ENCODE measurements around the gene MAGI1. TPM values are rescaled to one million over a fixed set of nuclear protein-coding genes. Genes with fewer than 3 reads are reported as not detected.

MAGI1 gene
- total RNA-seq, 1 donor from 2014 or later = not detected

GRCh38 chr3:65855370-65856100 is 183.2 kb downstream of the MAGI1 start:
- H3K36me3 Mint-ChIP-seq (ENCODE audit: low read depth) = no peaks in the 10 kb centered on the region
- ChIA-PET CTCF (no interaction called here), POLR2A (no interaction called here)

GRCh38 chr3:65854606-65855304 is 184.0 kb downstream of the MAGI1 start:
- Mint-ChIP-seq H3K27me3 (no peaks in the 10 kb centered on the region), H3K27ac (no peak overlapping the region), H3K9me3 (no peaks in the 10 kb centered on the region), H3K36me3 (ENCODE audit: low read depth) (no peaks in the 10 kb centered on the region), H3K4me1 (no peaks in the 10 kb centered on the region), H3K4me3 (no peak overlapping the region)
- no peak for DNase-seq
- CTCF ChIA-PET = no interaction called here
- intact Hi-C loops (cut with micrococcal nuclease) = no loop called here
- no peak for ATAC-seq (ENCODE audit: low read depth)
- POLR2A ChIA-PET = no interaction called here
- no peak for TF ChIP-seq CTCF (IDR thresholded peaks at IDR 0.05)

More at GRCh38 chr3:65855370-65856100, 183.2 kb downstream of the MAGI1 start:
- H3K4me3 Mint-ChIP-seq = no peak overlapping the region
- intact Hi-C loops (cut with micrococcal nuclease) = no loop called here
- no peaks in the 10 kb centered on the region for H3K27me3 Mint-ChIP-seq
- no peak overlapping the region for H3K27ac Mint-ChIP-seq
- H3K4me1 Mint-ChIP-seq = no peaks in the 10 kb centered on the region
- no peak for TF ChIP-seq CTCF (IDR thresholded peaks at IDR 0.05)
- ATAC-seq (ENCODE audit: low read depth) (no peak), DNase-seq (no peak)
- H3K9me3 Mint-ChIP-seq = no peaks in the 10 kb centered on the region

- TF ChIP-seq CTCF (IDR thresholded peaks at IDR 0.05) = no peak
- Mint-ChIP-seq H3K9me3 (no peaks in the 10 kb centered on the region), H3K36me3 (ENCODE audit: low read depth) (no peaks in the 10 kb centered on the region), H3K27ac (no peak overlapping the region), H3K4me3 (no peak overlapping the region), H3K27me3 (no peaks in the 10 kb centered on the region), H3K4me1 (no peaks in the 10 kb centered on the region)
- ChIA-PET POLR2A (no interaction called here), CTCF (no interaction called here)
- DNase-seq (no peak), ATAC-seq (ENCODE audit: low read depth) (no peak)
- intact Hi-C loops (cut with micrococcal nuclease) = no loop called here
These were observed 186.9 kb downstream of the MAGI1 start for GRCh38 chr3:65851827-65852226.

GRCh38 chr3:65850261-65850660 is 188.5 kb downstream of the MAGI1 start:
- TF ChIP-seq CTCF (IDR thresholded peaks at IDR 0.05) = no peak
- no peak for DNase-seq
- no peak for ATAC-seq (ENCODE audit: low read depth)
- no peak overlapping the region for H3K4me3 Mint-ChIP-seq
- ChIA-PET POLR2A (no interaction called here), CTCF (no interaction called here)
- no peak overlapping the region for H3K27ac Mint-ChIP-seq
- H3K27me3 Mint-ChIP-seq = no peaks in the 10 kb centered on the region
- H3K9me3 Mint-ChIP-seq = no peaks in the 10 kb centered on the region
- H3K4me1 Mint-ChIP-seq = no peaks in the 10 kb centered on the region
- intact Hi-C loops (cut with micrococcal nuclease) = no loop called here
- no peaks in the 10 kb centered on the region for H3K36me3 Mint-ChIP-seq (ENCODE audit: low read depth)

- ATAC-seq (ENCODE audit: low read depth) (no peak), DNase-seq (no peak)
- no peak for TF ChIP-seq CTCF (IDR thresholded peaks at IDR 0.05)
- no peak overlapping the region for H3K4me3 Mint-ChIP-seq
- H3K27ac Mint-ChIP-seq = no peak overlapping the region
- CTCF ChIA-PET = no interaction called here
- no peaks in the 10 kb centered on the region for H3K36me3 Mint-ChIP-seq (ENCODE audit: low read depth)
- H3K27me3 Mint-ChIP-seq = no peaks in the 10 kb centered on the region
- POLR2A ChIA-PET = no interaction called here
- H3K4me1 Mint-ChIP-seq = no peaks in the 10 kb centered on the region
- intact Hi-C loops (cut with micrococcal nuclease) = no loop called here
- H3K9me3 Mint-ChIP-seq = no peaks in the 10 kb centered on the region
These were observed 190.7 kb downstream of the MAGI1 start for GRCh38 chr3:65848024-65848423.

Measured in activated B cell treated with CpG ODN at 0.5 μM for 24 hours (primary cell).